Mammary epithelial cell (primary cell): ENCODE results near the gene RPL5.

Experiments
- EZH2 ChIP-seq: IDR thresholded peaks from 2 replicates; pipeline ENCODE4 v1.6.1; 2012; ENCODE audit warnings: low read length, inconsistent platforms, borderline replicate concordance
- TF ChIP-seq, protein P1 (sequence below), 2 donors: IDR thresholded peaks in 1 of 2; conservative IDR thresholded peaks in 1 of 2; 2 replicates each; pipeline ENCODE4 v1.5.1; 2011 to 2012; ENCODE audit warnings: inconsistent platforms in 2 of 2, low read length in 2 of 2, mild to moderate bottlenecking in 2 of 2, control low read depth in 1 of 2, low read depth in 1 of 2; ENCODE audit not compliant: insufficient read depth in 1 of 2; ENCODE audit errors: extremely low read depth in 1 of 2

DNA sequence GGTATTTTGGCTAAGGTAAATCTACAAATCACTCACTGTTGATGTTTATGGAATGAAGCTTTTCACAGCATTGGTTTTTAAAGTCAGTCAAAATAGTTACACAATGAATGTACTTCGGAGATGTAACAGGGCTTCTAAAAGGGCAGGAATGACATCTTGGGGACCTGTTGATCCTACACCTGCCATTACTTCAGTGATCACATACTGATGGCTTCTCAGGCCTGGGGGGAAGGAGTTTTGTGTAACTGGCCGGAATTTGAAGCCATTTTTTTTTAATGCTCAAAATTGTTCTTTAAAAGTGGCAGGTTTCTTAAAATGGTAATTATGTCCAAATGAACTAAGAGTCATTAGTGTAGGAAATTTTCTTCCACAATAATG is 11.2 kb downstream of the RPL5 start:
- TF ChIP-seq, protein P1, sequence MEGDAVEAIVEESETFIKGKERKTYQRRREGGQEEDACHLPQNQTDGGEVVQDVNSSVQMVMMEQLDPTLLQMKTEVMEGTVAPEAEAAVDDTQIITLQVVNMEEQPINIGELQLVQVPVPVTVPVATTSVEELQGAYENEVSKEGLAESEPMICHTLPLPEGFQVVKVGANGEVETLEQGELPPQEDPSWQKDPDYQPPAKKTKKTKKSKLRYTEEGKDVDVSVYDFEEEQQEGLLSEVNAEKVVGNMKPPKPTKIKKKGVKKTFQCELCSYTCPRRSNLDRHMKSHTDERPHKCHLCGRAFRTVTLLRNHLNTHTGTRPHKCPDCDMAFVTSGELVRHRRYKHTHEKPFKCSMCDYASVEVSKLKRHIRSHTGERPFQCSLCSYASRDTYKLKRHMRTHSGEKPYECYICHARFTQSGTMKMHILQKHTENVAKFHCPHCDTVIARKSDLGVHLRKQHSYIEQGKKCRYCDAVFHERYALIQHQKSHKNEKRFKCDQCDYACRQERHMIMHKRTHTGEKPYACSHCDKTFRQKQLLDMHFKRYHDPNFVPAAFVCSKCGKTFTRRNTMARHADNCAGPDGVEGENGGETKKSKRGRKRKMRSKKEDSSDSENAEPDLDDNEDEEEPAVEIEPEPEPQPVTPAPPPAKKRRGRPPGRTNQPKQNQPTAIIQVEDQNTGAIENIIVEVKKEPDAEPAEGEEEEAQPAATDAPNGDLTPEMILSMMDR (conservative IDR thresholded peaks at IDR 0.05 in 1 of 2, IDR thresholded peaks at IDR 0.05 in 1 of 2; ENCODE audit: extremely low read depth in 1 of 2, insufficient read depth in 1 of 2, low read depth in 1 of 2, low read length in 2 of 2): no peak
- no peak for TF ChIP-seq EZH2
